Heart right ventricle (tissue), 16 donors: ENCODE measurements around the gene AAK1. TPM values are rescaled to one million over a fixed set of nuclear protein-coding genes. Genes with fewer than 3 reads are reported as not detected.

Experiments used
- ATAC-seq, 8 donors: fragments of 200-7000 bp; cut with Tn5 transposase; one replicate each; pipeline ENCODE4 v1.9.1; 2020; ENCODE audit warnings: mild to moderate bottlenecking in 8 of 8, moderate library complexity in 8 of 8, moderate number of reproducible peaks in 1 of 8
- DNase-seq, 2 donors: peaks; one replicate each; pipeline ENCODE4 v3.0.0-alpha.2; 2020
- H3K27ac ChIP-seq, 10 donors: fragments of 200-600 bp; sonication (generic) in 2 of 10; one replicate each; pipeline versions ENCODE4 v1.5.0 to v1.8.0; 2020 to 2022; ENCODE audit warnings: mild to moderate bottlenecking in 3 of 10
- H3K27me3 ChIP-seq, 7 donors: fragments of 200-600 bp; one replicate each; pipeline ENCODE4 v1.8.0; 2021 to 2022; ENCODE audit warnings: mild to moderate bottlenecking in 2 of 7
- H3K36me3 ChIP-seq, 9 donors: fragments of 200-600 bp; sonication (generic) in 1 of 9; one replicate each; pipeline versions ENCODE4 v1.5.0 to v1.8.0; 2020 to 2022; ENCODE audit warnings: mild to moderate bottlenecking in 2 of 9
- H3K4me1 ChIP-seq, 9 donors: fragments of 200-600 bp; sonication (generic) in 1 of 9; one replicate each; pipeline versions ENCODE4 v1.5.0 to v1.8.0; 2020 to 2022; ENCODE audit warnings: mild to moderate bottlenecking in 4 of 9
- H3K4me3 ChIP-seq, 10 donors: fragments of 200-600 bp; sonication (generic) in 2 of 10; one replicate each; pipeline versions ENCODE4 v1.5.0 to v1.8.0; 2020 to 2022; ENCODE audit warnings: mild to moderate bottlenecking in 7 of 10, moderate library complexity in 2 of 10
- H3K9me3 ChIP-seq, 11 donors: fragments of 200-600 bp in 10 of 11; sonication (generic) in 2 of 11; one replicate each; pipeline versions ENCODE4 v1.5.0 to v1.8.0; 2013 to 2022; ENCODE audit warnings: mild to moderate bottlenecking in 2 of 11, control low read depth in 1 of 11, moderate library complexity in 1 of 11
- CTCF ChIP-seq, 9 donors: fragments of 200-600 bp; sonication (generic) in 2 of 9; IDR thresholded peaks; one replicate each; pipeline versions ENCODE4 v1.5.0 to v1.8.0; 2021 to 2022; ENCODE audit warnings: antibody characterized with exemption in 9 of 9, mild to moderate bottlenecking in 5 of 9, moderate library complexity in 1 of 9
- WGBS, 2 donors: extraction: QIAGEN DNeasy Blood & Tissue Kit; methylation state at CpG; one replicate each; pipeline ENCODE4 v1.1.7; 2013; ENCODE audit warnings: inconsistent platforms in 1 of 2; 5-methylcytosine and 5-hydroxymethylcytosine counted together
- intact Hi-C, 10 donors: fragments of 100-400 bp; cut with DNase I; formaldehyde crosslinking; loops; one replicate each; pipeline versions ENCODE4 v1.11.1 to v1.14.2; 2022
- polyA plus RNA-seq, 2 donors: library from polyadenylated mRNA; stranded (reverse); fragments of 200-250 nt; gene quantifications; one replicate each; pipeline ENCODE4 v1.2.3, GENCODE V29; 2013
- total RNA-seq, 10 donors: library from RNA; stranded (reverse); fragmentation: NEBNext Ultra II Directional in 3 of 10; extraction: Animal tissue kit (Norgen Biotek cat#: 25700) in 3 of 10; gene quantifications; one replicate each; pipeline versions ENCODE4 v1.2.1 to v1.2.4, GENCODE V29; 2021 to 2023
- donor health status: Arrhythmogenic right ventricular cardiomyopathy.
- donor health status: ischemic (EF 13 %, LVEDD 7.1; RV severe dilation, severe dysfunction).
- donor health status: healthy with polysubstance abuse.
- donor health status: DM: no; HTN: yes; CAD: no.
- donor health status: DM: no; HTN: no; CAD: no.
- donor health status: ischemic (EF 25% LVEDD 6.9; RV normal size, moderate dysfunction).
- donor health status: ischemic (EF 25% LVEDD 5.7; RV mildly dilated, moderate dysfunction).
- donor health status: healthy.
- donor health status: DM: yes; HTN: yes; CAD: no.
- donor health status: Ischemic cardiomyopathy.
- donor health status: ischemic (EF 35%, LVEDD 5.7; RV mildly dilated, moderate dysfunction).
- donor health status: nonischemic (EF 11% LVEDD 7.7; RV severe dilation, severe dysfunction).
- donor health status: DM: yes; HTN: yes; CAD: no.
- donor health status: PGD.
- donor health status: ischemic (EF 29% LVEDD 5.4; RV normal size, mild dysfunction).
- donor health status: nonischemic (EF 23%, LVEDD 6.1; RV moderate dilation, normal function).

The AAK1 gene
- total and polyA plus RNA-seq, 12 donors: 10.1 to 148 (median 116) TPM

DNA sequence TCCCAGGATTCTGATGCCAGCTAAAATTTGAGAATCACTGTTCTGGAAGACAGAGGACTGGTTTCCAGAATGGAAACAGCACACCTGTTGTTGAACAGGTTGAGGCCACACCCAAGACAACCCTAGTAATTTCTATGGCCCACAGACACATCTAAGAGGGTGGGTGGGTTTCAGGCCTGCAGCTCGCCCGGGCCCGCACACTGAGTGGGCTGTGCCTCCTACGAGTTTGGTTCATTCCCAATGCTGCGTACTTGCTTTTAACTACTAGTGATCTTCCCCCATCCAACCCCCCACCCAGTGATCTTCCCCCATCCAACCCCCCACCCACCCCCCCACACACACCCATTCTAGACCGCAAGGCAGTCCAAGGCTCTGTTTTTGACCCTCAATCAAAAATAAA lies 205.0 kb downstream of the AAK1 start:
- no peak overlapping the region for H3K4me3 ChIP-seq
- H3K9me3 ChIP-seq: no peaks in the 10 kb centered on the region
- 97 to 98% methylated on average over 6 of the region's 6 CpGs for WGBS, 2 donors
- intact Hi-C loops: loop anchor here in 2 of 10 donors (5.0 kb wide), 1 partner anchor 51 kb away; the partner anchor contains the start of gene GFPT1 (in 2 of the 2)
- ATAC-seq: no peak
- peak overlapping the region in 9 of 10 donors; percentile 94 to 98 (median 95) for H3K27ac ChIP-seq
- DNase-seq: no peak
- no peaks in the 10 kb centered on the region for H3K27me3 ChIP-seq
- no peaks in the 10 kb centered on the region for H3K36me3 ChIP-seq
- peaks cover 0 to 35% (median 25%) of the 10 kb centered on the region in 9 donors for H3K4me1 ChIP-seq
- no peak for TF ChIP-seq CTCF (IDR thresholded peaks at IDR 0.05)

- H3K27me3 ChIP-seq: no peaks in the 10 kb centered on the region
- peak overlapping the region; percentile 92 to 98 (median 95) for H3K27ac ChIP-seq
- ATAC-seq (peak; percentile 24 to 75 (median 59)), DNase-seq (peak in 1 of 2 donors; percentile 68)
- intact Hi-C loops: loop anchor here in 2 of 10 donors (5.0 kb wide), 1 partner anchor 50 kb away; the partner anchor contains the start of gene GFPT1 (in 2 of the 2)
- no peaks in the 10 kb centered on the region for H3K36me3 ChIP-seq
- no peaks in the 10 kb centered on the region for H3K9me3 ChIP-seq
- H3K4me1 ChIP-seq: peaks cover 0 to 35% (median 25%) of the 10 kb centered on the region in 9 donors
- WGBS, 2 donors: 37 to 39% methylated on average over 7 of the region's 7 CpGs
- TF ChIP-seq CTCF (IDR thresholded peaks at IDR 0.05): no peak
- H3K4me3 ChIP-seq: peak overlapping the region; percentile 69 to 95 (median 88)
Observed at GRCh38 chr2:69437751-69438154, 205.8 kb downstream of the AAK1 start.

GRCh38 chr2:69436938-69437750 lies 206.4 kb downstream of the AAK1 start, which contains the start of gene NFU1:
NFU1 (minus strand) TSS chr2:69437435; CDS start chr2:69437422, 13 bp downstream.
- no peaks in the 10 kb centered on the region for H3K27me3 ChIP-seq
- DNase-seq (peak; percentile 94 to 95), ATAC-seq (peak; percentile 98 to 99 (median 99))
- peak within 1 kb of the TSS; percentile 92 to 98 (median 95) for H3K27ac ChIP-seq
- H3K9me3 ChIP-seq: no peaks in the 10 kb centered on the region
- H3K36me3 ChIP-seq: peaks cover 0 to under 1% (median 0%) of the 10 kb centered on the region in 9 donors
- peak within 1 kb of the TSS; percentile 69 to 95 (median 88) for H3K4me3 ChIP-seq
- peaks cover 0 to 40% (median 25%) of the 10 kb centered on the region in 9 donors for H3K4me1 ChIP-seq
- intact Hi-C loops: loop anchor here in 2 of 10 donors (5.0 kb wide), 1 partner anchor 50 kb away; the partner anchor contains the start of gene GFPT1 (in 2 of the 2)
- peak; percentile 64 to 82 (median 75) for TF ChIP-seq CTCF (IDR thresholded peaks at IDR 0.05)
- 0 to 1% methylated on average over 60 of the region's 60 CpGs for WGBS, 2 donors

GRCh38 chr2:69436596-69436937 lies 207.0 kb downstream of the AAK1 start:
- Histone ChIP-seq H3K27me3 (no peaks in the 10 kb centered on the region), H3K4me1 (peaks cover 0 to 40% (median 25%) of the 10 kb centered on the region in 9 donors), H3K4me3 (peak overlapping the region; percentile 69 to 95 (median 88)), H3K27ac (peak overlapping the region; percentile 92 to 98 (median 95)), H3K9me3 (no peaks in the 10 kb centered on the region), H3K36me3 (peaks cover 0 to 6% (median 3%) of the 10 kb centered on the region in 9 donors)
- no peak for DNase-seq
- intact Hi-C loops: loop anchor here in 2 of 10 donors (5.0 kb wide), 1 partner anchor 49 kb away; the partner anchor contains the start of gene GFPT1 (in 2 of the 2)
- ATAC-seq: peak in 1 of 8 donors; percentile 10
- 5 to 6% methylated on average over 5 of the region's 5 CpGs for WGBS, 2 donors
- no peak for TF ChIP-seq CTCF (IDR thresholded peaks at IDR 0.05)
